Mesenchymal stem cell (in vitro differentiated cells and primary cell): Measurements from ENCODE around the gene CLDN22.

Experiments
- DNase-seq: peaks from one replicate; pipeline ENCODE4 v3.0.0-alpha.2; 2013
- H2AFZ ChIP-seq: one replicate; pipeline ENCODE4 v1.6.1; 2013; ENCODE audit warnings: low read depth, mild to moderate bottlenecking, control low read depth, inconsistent platforms, low read length, moderate library complexity
- H2AK5ac ChIP-seq: 2 replicates; pipeline ENCODE4 v1.6.1; 2013; ENCODE audit warnings: low read length, moderate library complexity, mild to moderate bottlenecking, inconsistent platforms; ENCODE audit not compliant: severe bottlenecking
- H2BK120ac ChIP-seq: one replicate; pipeline ENCODE4 v1.6.1; 2013; ENCODE audit warnings: low read depth, mild to moderate bottlenecking, inconsistent platforms, low read length, moderate library complexity
- H2BK12ac ChIP-seq, 2 experiments: one replicate each; pipeline ENCODE4 v1.6.1; 2013; ENCODE audit warnings: inconsistent platforms in 2 of 2, low read length in 2 of 2, mild to moderate bottlenecking in 2 of 2, moderate library complexity in 2 of 2, control low read depth in 1 of 2
- H2BK15ac ChIP-seq: one replicate; pipeline ENCODE4 v1.6.1; 2013; ENCODE audit warnings: mild to moderate bottlenecking, low read depth, inconsistent platforms; ENCODE audit not compliant: poor library complexity, severe bottlenecking
- H2BK5ac ChIP-seq: 2 replicates; pipeline ENCODE4 v1.6.1; 2013; ENCODE audit warnings: low read depth, mild to moderate bottlenecking, low read length, control low read depth, inconsistent platforms; ENCODE audit not compliant: poor library complexity, severe bottlenecking
- H3K14ac ChIP-seq, 2 experiments: one replicate each; pipeline ENCODE4 v1.6.1; 2013; ENCODE audit warnings: inconsistent platforms in 2 of 2, low read length in 2 of 2, control low read depth in 1 of 2, mild to moderate bottlenecking in 1 of 2, moderate library complexity in 1 of 2
- H3K18ac ChIP-seq, 2 experiments: one replicate each; pipeline ENCODE4 v1.6.1; 2013; ENCODE audit warnings: inconsistent platforms in 2 of 2, low read length in 2 of 2, control low read depth in 1 of 2, low read depth in 1 of 2, mild to moderate bottlenecking in 1 of 2
- H3K23ac ChIP-seq, 2 experiments: one replicate each; pipeline ENCODE4 v1.6.1; 2013; ENCODE audit warnings: inconsistent platforms in 2 of 2, low read length in 2 of 2, mild to moderate bottlenecking in 2 of 2, moderate library complexity in 2 of 2, control low read depth in 1 of 2
- H3K27ac ChIP-seq: 2 replicates; pipeline ENCODE4 v1.5.1; 2013; ENCODE audit warnings: mild to moderate bottlenecking, moderate library complexity, low read length, control low read depth, inconsistent platforms; ENCODE audit not compliant: poor library complexity, severe bottlenecking
- H3K27me3 ChIP-seq, 2 experiments: 2 replicates each; pipeline versions ENCODE4 v1.6.1 to v1.7.0; 2013; ENCODE audit warnings: low read length in 2 of 2, mild to moderate bottlenecking in 2 of 2, moderate library complexity in 2 of 2, control low read depth in 1 of 2, inconsistent platforms in 1 of 2; ENCODE audit not compliant: control insufficient read depth in 1 of 2, insufficient read depth in 1 of 2
- H3K36me3 ChIP-seq, 2 experiments: 2 replicates each; pipeline versions ENCODE4 v1.6.1 to v1.7.0; 2013; ENCODE audit warnings: low read length in 2 of 2, control low read depth in 1 of 2, inconsistent platforms in 1 of 2, low read depth in 1 of 2, mild to moderate bottlenecking in 1 of 2; ENCODE audit not compliant: insufficient read depth in 2 of 2, control insufficient read depth in 1 of 2
- H3K4ac ChIP-seq, 2 experiments: one replicate each; pipeline ENCODE4 v1.6.1; 2013; ENCODE audit warnings: inconsistent platforms in 2 of 2, low read length in 2 of 2, mild to moderate bottlenecking in 2 of 2, moderate library complexity in 2 of 2, control low read depth in 1 of 2, low read depth in 1 of 2
- H3K4me1 ChIP-seq: 2 replicates; pipeline ENCODE4 v1.6.1; 2013; ENCODE audit warnings: low read depth, low read length, control low read depth; ENCODE audit not compliant: control insufficient read depth, insufficient read depth
- H3K4me2 ChIP-seq: 2 replicates; pipeline ENCODE4 v1.6.1; 2013; ENCODE audit warnings: low read length, mild to moderate bottlenecking, inconsistent platforms; ENCODE audit not compliant: poor library complexity, severe bottlenecking
- H3K4me3 ChIP-seq, 2 experiments: 2 replicates each; pipeline versions ENCODE4 v1.5.1 to v1.7.0; 2013; ENCODE audit warnings: low read length in 2 of 2, mild to moderate bottlenecking in 2 of 2, control low read depth in 1 of 2, low read depth in 1 of 2; ENCODE audit not compliant: insufficient read depth in 1 of 2
- H3K79me1 ChIP-seq: replicated peaks from 2 replicates; pipeline ENCODE4 v1.6.1; 2013; ENCODE audit warnings: mild to moderate bottlenecking, control low read depth, low read length, inconsistent platforms; ENCODE audit not compliant: poor library complexity, severe bottlenecking
- H3K9ac ChIP-seq: 2 replicates; pipeline ENCODE4 v1.7.0; 2013; ENCODE audit warnings: mild to moderate bottlenecking, low read length, moderate library complexity
- H3K9me3 ChIP-seq: 2 replicates; pipeline ENCODE4 v1.7.0; 2013; ENCODE audit warnings: mild to moderate bottlenecking, low read length; ENCODE audit not compliant: control insufficient read depth
- H4K8ac ChIP-seq: one replicate; pipeline ENCODE4 v1.6.1; 2013; ENCODE audit warnings: inconsistent platforms, mild to moderate bottlenecking, low read length, moderate library complexity
- H4K91ac ChIP-seq: one replicate; pipeline ENCODE4 v1.6.1; 2013; ENCODE audit warnings: mild to moderate bottlenecking, low read length, inconsistent platforms
- WGBS: methylation state at CpG from one replicate; pipeline ENCODE4 v1.1.7; 2013; ENCODE audit warnings: mixed read lengths; 5-methylcytosine and 5-hydroxymethylcytosine counted together

CLDN22 gene

DNA sequence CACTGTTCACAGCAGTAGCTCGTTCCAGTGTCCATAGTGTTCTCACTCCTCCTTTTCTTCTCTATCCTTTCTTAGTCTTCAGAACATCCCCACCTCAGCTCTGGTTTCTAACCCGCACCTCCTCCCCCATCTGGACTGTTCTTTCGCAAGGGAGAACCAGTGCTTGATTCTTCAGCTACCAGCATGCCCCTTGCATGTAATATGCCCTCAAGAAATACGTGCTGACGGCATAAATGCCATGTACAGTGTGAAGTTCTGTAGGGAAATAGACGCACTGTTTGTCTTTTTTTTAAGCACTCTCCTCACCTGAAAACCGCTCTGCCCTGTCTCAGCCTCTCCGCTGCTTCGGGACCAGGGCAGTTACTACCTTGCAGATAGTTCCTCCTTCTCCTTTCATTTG lies 5.3 kb downstream of the CLDN22 start:
- Histone ChIP-seq H3K27ac (no peak overlapping the region), H3K18ac (no peak overlapping the region), H2AK5ac (no peak overlapping the region), H4K91ac (no peak overlapping the region), H3K9me3 (no peaks in the 10 kb centered on the region), H2BK15ac (no peak overlapping the region), H3K14ac (no peak overlapping the region), H3K9ac (no peak overlapping the region), H3K36me3 (peaks cover 44 to 49% of the 10 kb centered on the region in 2 experiments), H2AFZ (no peak overlapping the region), H2BK12ac (no peak overlapping the region), H3K79me1 (peaks cover 9% of the 10 kb centered on the region), H3K4ac (no peak overlapping the region), H2BK120ac (no peak overlapping the region), H3K4me1 (peaks cover 1% of the 10 kb centered on the region), H4K8ac (no peak overlapping the region), H3K4me3 (no peak overlapping the region), H2BK5ac (no peak overlapping the region), H3K27me3 (no peaks in the 10 kb centered on the region), H3K4me2 (no peak overlapping the region), H3K23ac (no peak overlapping the region)
- no peak for DNase-seq
- WGBS, result 99% methylated on average over 9 of the region's 9 CpGs

DNA sequence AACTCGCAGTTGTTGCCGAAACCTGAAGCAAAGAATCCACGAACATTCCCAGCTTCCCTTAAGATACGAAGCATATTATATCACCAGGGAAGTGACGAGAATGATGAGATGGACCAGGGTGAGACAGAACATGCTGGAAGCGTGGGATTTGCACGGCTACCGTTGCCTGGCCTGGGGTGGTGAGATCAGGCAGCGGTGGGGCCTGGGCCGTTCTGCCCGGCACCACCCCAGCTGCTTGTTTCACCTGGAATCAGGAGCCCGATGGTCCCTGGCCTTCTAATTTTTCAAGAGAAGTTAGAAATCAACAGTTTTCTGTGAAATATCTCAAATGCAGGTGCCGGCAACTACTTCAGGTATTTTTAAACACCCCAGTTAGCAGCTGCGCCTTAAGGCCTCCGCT lies 5.7 kb downstream of the CLDN22 start:
- Histone ChIP-seq H3K4ac (no peak overlapping the region), H4K8ac (no peak overlapping the region), H4K91ac (no peak overlapping the region), H3K79me1 (peaks cover 9% of the 10 kb centered on the region), H2AFZ (no peak overlapping the region), H2BK5ac (no peak overlapping the region), H2BK120ac (no peak overlapping the region), H2BK12ac (no peak overlapping the region), H3K9ac (no peak overlapping the region), H3K9me3 (no peaks in the 10 kb centered on the region), H3K4me1 (peaks cover 1% of the 10 kb centered on the region), H3K4me3 (no peak overlapping the region), H2AK5ac (no peak overlapping the region), H3K27me3 (no peaks in the 10 kb centered on the region), H3K36me3 (peaks cover 41 to 48% of the 10 kb centered on the region in 2 experiments), H3K23ac (no peak overlapping the region), H3K18ac (no peak overlapping the region), H3K4me2 (no peak overlapping the region), H3K27ac (no peak overlapping the region), H3K14ac (no peak overlapping the region), H2BK15ac (no peak overlapping the region)
- WGBS, result 96% methylated on average over 14 of the region's 15 CpGs
- DNase-seq, result no peak

DNA sequence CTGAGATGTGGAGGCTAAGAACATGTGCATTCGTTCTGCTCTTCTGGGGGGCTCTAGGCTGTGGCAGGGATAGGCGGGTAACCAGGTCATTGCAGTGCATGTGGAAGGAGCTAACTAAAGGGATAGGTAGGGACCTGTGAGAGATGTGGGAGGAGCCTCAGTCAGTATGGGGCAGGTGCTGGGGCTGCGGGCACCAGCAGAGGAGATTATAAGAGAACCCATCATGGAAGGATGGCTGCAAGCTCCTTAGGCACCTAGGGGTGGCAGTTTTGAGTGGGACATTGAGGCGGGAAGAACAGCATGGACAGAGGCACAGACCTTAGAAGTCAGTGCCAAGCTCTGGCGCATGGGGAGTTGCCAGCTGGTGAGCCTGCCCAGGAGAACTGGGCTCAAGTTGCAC lies 7.2 kb downstream of the CLDN22 start:
- H2AFZ ChIP-seq, result no peak overlapping the region
- no peak overlapping the region for H3K14ac ChIP-seq
- H2BK5ac ChIP-seq, result no peak overlapping the region
- H3K79me1 ChIP-seq, result peaks cover 7% of the 10 kb centered on the region
- no peak overlapping the region for H3K9ac ChIP-seq
- H3K9me3 ChIP-seq, result no peaks in the 10 kb centered on the region
- H3K18ac ChIP-seq, result no peak overlapping the region
- DNase-seq, result no peak
- no peak overlapping the region for H3K23ac ChIP-seq
- H3K27me3 ChIP-seq, result no peaks in the 10 kb centered on the region
- no peaks in the 10 kb centered on the region for H3K4me1 ChIP-seq
- H2AK5ac ChIP-seq, result no peak overlapping the region
- no peak overlapping the region for H2BK15ac ChIP-seq
- 88% methylated on average over 5 of the region's 5 CpGs for WGBS
- no peak overlapping the region for H3K4ac ChIP-seq
- H2BK120ac ChIP-seq, result no peak overlapping the region
- H4K8ac ChIP-seq, result no peak overlapping the region
- H3K27ac ChIP-seq, result no peak overlapping the region
- no peak overlapping the region for H4K91ac ChIP-seq
- no peak overlapping the region for H2BK12ac ChIP-seq
- H3K36me3 ChIP-seq, result peaks cover 36 to 46% of the 10 kb centered on the region in 2 experiments
- H3K4me3 ChIP-seq, result no peak overlapping the region
- H3K4me2 ChIP-seq, result no peak overlapping the region

DNA sequence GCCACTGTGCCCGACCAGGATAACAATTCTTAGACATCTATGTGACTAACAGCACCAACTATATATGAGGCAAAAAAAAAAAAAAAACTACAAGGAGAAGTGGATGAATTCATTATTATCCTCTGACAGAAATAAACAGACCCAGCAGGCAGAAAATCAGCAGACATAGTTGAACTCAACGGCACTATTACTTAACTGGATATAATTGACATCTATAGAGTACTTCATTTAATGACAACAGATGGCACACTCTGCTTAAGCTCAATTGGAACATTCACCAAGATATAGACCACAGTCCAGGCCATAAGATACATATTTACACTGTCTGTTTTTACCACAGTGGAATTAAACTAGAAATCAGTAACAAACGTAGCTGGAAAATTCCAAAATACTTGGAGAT lies 13.3 kb downstream of the CLDN22 start:
- Histone ChIP-seq H3K27ac (no peak overlapping the region), H2BK120ac (no peak overlapping the region), H2BK5ac (no peak overlapping the region), H3K18ac (no peak overlapping the region), H2AFZ (no peak overlapping the region), H3K4me2 (no peak overlapping the region), H3K79me1 (no peaks in the 10 kb centered on the region), H2BK12ac (no peak overlapping the region), H3K9me3 (no peaks in the 10 kb centered on the region), H4K91ac (no peak overlapping the region), H3K4me3 (no peak overlapping the region), H3K27me3 (no peaks in the 10 kb centered on the region), H2BK15ac (no peak overlapping the region), H4K8ac (no peak overlapping the region), H3K4me1 (no peaks in the 10 kb centered on the region), H3K36me3 (peaks cover 0 to 18% of the 10 kb centered on the region in 2 experiments), H3K4ac (no peak overlapping the region), H3K9ac (no peak overlapping the region), H3K14ac (no peak overlapping the region), H3K23ac (no peak overlapping the region), H2AK5ac (no peak overlapping the region)
- 92% methylated on average over 1 of the region's 3 CpGs for WGBS
- DNase-seq, result no peak
